NCI-H2227 (cell line): Measurements from ENCODE around the gene FOXQ1.
"Not testable (repeated sequence)": the region's sequence is repeated elsewhere in the genome, so short reads cannot be mapped to it uniquely, and the experiment has no call there.

Source experiments
- DNase-seq: peaks from one replicate; lab custom pipeline; 2025; ENCODE audit not compliant: unreplicated experiment; lab: John Stamatoyannopoulos, UW

FOXQ1 gene

GRCh38 chr6:1321738-1322137 is 9.8 kb downstream of the FOXQ1 start:
- no peak for DNase-seq

DNA sequence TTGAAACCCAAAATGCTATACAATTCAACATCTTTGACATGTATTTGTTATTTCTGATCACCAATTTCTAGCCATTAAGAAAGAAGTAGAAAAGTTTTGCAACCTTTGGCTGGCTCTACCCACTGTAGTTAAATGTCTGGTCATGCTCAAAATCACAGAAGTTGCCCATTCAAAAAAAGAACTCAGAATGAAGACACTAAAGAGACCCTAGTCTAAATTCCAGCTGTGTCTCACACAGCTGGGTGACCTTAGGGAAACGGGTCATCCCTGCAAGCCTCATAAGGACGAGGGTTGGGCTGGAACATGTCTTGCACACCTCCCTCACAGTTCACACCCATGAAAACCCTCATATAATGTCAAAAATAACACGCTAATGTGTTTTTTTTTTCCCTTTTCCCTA is 10.3 kb downstream of the FOXQ1 start:
- no peak for DNase-seq

DNA sequence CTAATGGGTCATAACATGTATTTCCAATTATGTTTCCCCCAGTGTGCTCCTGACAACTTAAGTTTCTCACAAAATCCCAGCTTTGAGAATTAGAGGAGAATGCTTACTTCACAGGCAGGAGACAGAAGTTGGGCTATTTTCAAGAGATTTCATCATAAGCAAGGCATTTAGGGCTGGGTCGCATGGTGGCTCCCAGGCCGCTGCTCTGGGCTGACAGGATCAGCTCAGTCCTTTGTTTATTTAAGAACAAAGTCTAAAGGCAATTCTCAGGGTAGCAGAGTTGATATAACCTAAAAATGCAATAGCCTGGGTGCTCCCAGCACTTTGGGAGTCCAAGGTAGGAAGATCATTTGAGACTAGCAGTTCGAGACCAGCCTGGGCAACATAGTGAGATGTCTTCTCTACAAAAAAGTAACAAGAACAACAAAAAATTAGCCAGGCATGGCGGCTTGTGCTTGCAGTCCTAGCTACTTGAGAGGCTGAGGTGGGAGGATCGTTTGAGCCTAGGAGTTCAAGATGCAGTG is 10.9 kb downstream of the FOXQ1 start:
- no peak for DNase-seq

GRCh38 chr6:1324936-1325335 is 13.0 kb downstream of the FOXQ1 start:
- no peak for DNase-seq

DNA sequence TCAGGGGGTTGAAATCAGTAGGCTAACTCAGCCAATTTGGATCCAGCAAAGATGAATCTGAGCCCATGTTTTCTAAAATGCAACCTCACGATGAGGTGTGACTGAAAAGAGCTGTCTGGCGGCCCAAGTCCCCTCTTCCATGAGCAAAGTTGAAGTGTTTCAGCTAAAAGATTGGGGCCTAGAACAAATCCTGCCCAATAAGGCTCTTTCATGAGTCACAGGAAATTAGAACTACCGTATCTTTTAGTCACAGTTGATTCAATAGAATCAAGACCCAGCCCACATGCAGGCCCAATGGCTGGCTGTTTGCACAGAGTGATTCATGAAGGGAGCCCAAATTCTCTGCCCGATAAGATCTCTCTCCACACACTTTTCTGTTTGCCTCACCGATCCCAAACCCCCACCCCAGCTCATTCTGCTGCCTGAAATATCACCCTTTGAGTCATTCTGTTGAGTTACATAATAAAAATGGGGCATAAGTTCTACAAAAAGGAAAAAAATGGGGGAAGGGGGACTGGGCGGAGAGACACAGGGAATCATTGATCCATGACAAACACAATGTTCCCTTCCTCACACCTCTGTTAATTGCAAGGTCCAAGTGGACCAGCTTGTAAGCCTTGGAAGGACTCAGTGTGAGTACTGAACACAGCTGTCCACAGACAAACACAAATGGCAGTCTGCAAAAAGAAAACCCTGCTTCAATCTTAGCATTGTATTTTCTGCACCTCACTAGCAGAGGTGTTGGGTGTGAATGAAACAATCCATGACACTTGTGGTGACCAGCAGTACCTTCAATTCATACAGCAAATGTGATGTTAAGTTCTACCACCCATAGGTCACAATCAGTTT is 13.8 kb downstream of the FOXQ1 start:
- DNase-seq = no peak

DNA sequence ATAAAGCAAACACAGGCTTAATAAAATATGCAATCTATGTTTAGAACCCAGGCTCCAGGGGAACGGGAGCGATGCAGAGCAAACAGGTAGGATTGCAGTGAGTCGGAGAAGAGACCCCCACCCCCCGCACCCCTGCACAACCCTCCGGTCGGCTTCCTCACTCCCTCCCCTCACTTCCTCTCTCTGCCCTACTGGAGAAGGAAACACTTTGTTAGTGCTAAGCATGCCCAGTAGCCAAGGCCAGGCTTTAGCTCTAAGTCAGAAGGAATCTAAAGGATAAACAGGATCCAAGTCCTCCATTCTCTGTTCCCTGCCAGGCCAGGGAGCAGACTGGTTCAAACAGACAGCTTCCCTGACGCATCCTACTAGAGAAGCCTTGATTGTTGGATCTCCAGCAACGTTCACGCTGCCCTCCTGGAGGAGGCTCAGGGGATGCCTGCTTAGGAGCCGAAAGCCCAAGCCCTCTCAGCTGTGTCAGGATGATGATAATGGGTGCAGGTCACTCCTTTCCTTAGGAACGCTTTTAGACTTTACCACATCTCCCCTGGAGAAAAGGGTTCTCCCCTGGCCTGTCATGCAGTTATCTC is 14.7 kb downstream of the FOXQ1 start:
- DNase-seq = no peak

DNA sequence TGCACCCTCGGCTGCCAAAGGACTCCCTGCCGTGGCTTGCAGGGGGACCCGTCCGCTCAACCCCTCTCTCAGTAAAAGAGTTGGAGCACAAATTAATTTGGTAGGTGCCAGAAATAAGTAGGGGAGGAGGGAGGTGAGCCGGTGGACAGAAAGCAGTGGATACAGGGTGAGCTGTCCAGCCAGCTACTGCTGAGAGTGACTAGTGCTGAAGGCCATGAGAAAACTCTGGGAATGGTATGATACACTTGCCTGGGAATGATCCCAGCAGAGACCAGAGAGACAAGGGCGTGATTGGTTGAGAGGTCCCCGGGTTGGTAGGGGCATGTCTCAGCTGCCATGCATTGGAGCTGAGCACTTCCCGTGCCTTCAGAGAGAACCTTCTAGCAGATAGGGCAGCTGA is 15.7 kb downstream of the FOXQ1 start:
- no peak for DNase-seq

DNA sequence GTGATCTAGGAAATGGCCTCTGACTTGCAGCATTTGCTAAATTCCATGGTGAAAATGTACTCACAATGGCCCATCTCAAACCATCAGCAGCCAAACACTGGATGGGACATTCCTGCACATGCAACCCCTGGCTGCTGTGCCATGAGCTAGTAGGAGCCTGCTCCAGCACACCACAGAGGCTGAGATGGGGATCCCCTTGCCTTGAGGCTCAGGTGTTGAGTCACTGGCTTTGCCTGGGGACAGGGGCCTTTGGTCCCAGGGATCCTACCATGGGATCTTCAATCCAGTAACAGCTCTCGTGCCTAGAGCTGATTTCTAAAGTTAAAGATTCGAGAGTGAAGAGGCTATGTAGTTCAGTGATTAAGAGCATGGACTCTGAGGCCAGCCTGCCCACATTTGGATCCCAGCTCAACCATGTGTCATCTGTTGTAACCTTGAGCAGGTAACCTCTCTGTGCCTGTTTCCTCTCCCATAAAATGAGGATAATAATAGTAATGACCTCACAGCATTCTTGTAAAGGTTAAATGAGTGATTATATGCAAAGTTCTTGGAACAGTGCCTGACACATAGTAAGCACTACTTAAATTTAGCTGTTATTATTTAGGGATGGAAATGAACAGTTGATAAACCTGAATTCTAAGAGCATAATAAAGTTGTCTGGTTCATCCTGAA is 16.4 kb downstream of the FOXQ1 start:
- no peak for DNase-seq

DNA sequence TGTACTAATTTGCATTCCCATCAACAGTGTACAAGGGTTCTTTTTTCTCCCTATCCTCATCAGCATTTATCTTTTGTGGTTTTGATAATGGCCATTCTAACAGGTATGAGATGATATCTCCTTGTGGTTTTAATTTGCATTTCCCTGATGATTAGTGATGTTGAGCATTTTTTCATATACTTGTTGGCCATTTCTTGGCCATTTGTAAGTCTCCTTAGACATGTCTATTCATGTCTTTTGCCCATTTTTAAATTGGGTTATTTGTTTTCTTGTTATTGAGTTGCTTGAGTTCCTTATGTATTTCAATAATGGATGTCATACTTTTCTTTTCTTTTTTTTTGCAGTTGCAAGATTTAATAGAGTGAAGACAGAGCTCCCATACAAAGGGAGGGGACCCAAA is 17.8 kb downstream of the FOXQ1 start:
- DNase-seq = no peak

- no peak for DNase-seq
Measured at GRCh38 chr6:1334684-1335083, 22.8 kb downstream of the FOXQ1 start.

- DNase-seq = no peak
Measured at GRCh38 chr6:1335367-1336037, 23.6 kb downstream of the FOXQ1 start.

GRCh38 chr6:1336246-1336843 is 24.4 kb downstream of the FOXQ1 start:
- DNase-seq = no peak

GRCh38 chr6:1337791-1338190 is 25.9 kb downstream of the FOXQ1 start:
- no peak for DNase-seq

DNA sequence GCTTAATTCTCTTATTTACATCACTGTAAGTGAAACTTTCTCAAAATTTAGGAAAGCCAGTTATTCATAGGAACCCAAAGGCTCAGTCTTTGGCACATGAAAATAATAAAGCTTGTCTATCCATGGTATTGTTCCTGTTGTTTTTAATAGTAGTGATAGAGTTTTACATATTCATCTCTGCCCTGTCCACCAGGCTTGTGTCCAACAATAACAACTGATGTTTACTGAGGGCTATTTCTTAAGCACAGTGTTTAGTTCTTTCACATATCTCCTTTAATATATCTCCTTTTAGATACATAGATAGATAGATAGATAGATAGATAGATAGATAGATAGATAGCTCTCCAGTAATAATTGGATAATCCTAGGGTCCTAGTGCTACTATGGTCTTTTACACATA is 34.2 kb downstream of the FOXQ1 start:
- no peak for DNase-seq

DNA sequence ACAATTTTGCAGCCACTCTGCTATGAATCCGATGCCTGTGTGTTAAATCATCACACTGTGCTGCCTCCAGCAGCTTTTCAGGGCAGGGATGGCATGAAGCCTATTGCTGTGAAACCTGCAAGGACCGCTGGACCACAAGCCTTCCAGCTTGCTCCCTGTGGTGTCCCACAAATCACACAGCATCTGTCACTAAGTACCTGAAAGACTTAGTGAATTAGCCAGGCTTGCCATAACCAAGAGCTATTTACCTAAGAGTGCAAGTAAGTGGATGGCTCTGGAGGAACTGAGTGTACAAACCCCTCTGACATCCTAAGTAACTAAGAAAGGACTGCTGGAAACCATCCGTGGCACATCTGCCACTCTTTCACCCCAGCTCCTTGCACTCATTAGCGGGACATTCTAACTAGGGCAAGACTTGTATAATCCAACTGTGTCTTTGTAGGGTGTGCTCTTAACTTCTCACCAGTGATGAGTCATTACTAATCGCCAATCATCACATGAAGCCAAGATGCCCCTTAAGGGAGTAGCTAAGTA is 34.7 kb downstream of the FOXQ1 start:
- DNase-seq = no peak

- no peak for DNase-seq
Measured at GRCh38 chr6:1347161-1347560, 35.3 kb downstream of the FOXQ1 start.

DNA sequence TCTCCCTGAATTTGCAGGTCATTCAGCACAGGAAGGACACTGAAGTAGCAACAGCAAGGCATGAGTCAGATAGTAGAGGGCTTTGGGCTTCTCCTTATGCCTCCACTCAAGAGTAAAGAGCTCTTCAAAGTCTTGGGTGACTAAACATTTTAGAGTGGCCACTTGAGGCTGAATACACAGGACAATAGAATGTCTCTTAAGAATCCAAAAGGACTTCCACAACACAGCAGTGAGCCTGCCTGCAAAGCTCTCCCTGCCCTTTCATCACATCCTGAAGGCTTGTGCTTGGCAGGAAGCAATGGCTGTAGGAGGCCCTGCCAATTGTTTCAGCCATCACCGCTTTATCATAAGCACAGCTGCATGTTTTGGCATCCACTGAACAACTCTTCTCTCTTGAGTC is 36.8 kb downstream of the FOXQ1 start:
- no peak for DNase-seq

DNA sequence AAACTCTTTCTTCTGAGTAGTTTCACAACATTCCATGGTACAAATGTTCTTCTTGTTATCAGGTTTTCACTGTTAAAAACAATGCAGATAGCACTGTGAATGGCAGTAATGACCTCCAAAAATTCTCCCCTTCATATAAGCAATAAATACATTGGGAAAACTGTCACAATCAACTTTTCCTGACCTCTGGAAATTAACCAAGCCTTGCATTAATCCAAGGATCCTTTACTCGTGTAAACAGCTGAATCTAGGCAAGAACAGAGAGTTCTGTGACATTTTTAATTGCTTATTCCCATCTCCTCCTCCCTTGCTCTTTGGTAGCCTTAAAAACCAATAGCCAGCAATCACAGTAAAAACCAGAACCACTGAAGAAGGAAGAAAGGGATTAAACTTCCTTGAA is 37.8 kb downstream of the FOXQ1 start:
- DNase-seq = no peak

GRCh38 chr6:1351381-1352008 is 39.6 kb downstream of the FOXQ1 start:
- DNase-seq = no peak

DNA sequence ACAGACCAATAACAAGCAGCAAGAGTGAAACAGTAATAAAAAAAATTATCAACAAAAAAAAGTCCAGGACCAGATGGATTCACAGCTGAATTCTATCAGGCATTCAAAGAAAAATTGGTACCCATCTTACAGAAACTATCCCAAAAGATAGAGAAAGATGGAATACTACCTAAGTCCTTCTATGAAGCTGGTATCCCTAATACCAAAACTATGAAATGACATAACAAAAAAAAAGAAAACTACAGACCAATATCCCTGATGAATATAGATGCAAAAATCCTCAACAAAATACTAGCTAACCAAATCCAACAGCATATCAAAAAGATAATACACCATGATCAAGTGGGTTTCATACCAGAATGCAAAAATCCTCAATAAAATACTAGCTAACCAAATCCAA is 43.2 kb downstream of the FOXQ1 start:
- DNase-seq = not testable (repeated sequence)
